Caki2 (cell line): ENCODE results near the gene B9D2. TPM values are rescaled to one million over a fixed set of nuclear protein-coding genes. Genes with fewer than 3 reads are reported as not detected.
"Not testable (repeated sequence)": the region's sequence is repeated elsewhere in the genome, so short reads cannot be mapped to it uniquely, and the experiment has no call there.

Source experiments
- DNase-seq: peaks from one replicate; pipeline ENCODE4 v3.0.0-alpha.2; 2015; ENCODE audit warnings: low read depth
- in situ Hi-C: cut with HindIII; loops from 2 replicates; pipeline ENCODE4 v1.10.0; 2016; ENCODE audit warnings: low sequenced_read_pairs, low pct_unique_long_range_greater_than_20kb, mixed read lengths
- total RNA-seq: library from RNA; depleted of rRNA; stranded (reverse); fragments of >200 nt; shearing (Covaris generic); gene quantifications from 2 replicates; pipeline ENCODE4 v1.2.3, GENCODE V29; 2014; ENCODE audit warnings: low replicate concordance

Gene B9D2
- total RNA-seq, 1 experiment from 2014 or later: 35.0 TPM

GRCh38 chr19:41397086-41398049, 33.4 kb upstream of the B9D2 start, which contains the start of the genes BCKDHA and EXOSC5:
TSS of gene BCKDHA (plus strand) at chr19:41397818. CDS start at chr19:41397828, 10 bp downstream.
TSS of gene EXOSC5 (minus strand) at chr19:41397359. CDS start at chr19:41397328, 31 bp downstream.
- DNase-seq: peak; percentile 100
- in situ Hi-C loops: no loop called here

GRCh38 chr19:41395355-41395754, 31.4 kb upstream of the B9D2 start:
- in situ Hi-C loops: no loop called here
- no peak for DNase-seq

- in situ Hi-C loops: no loop called here
- no peak for DNase-seq
These were observed 28.8 kb upstream of the B9D2 start for GRCh38 chr19:41392775-41393174.

GRCh38 chr19:41391618-41392017, 27.7 kb upstream of the B9D2 start:
- DNase-seq: no peak
- in situ Hi-C loops: no loop called here

- DNase-seq: no peak
- in situ Hi-C loops: no loop called here
These were observed 22.5 kb upstream of the B9D2 start for GRCh38 chr19:41386442-41386841.

- in situ Hi-C loops: no loop called here
- peak; percentile 50 for DNase-seq
These were observed 20.4 kb upstream of the B9D2 start for GRCh38 chr19:41384351-41384750.

GRCh38 chr19:41381536-41381935, 17.6 kb upstream of the B9D2 start:
- DNase-seq, in situ Hi-C loops: not testable (repeated sequence)

- in situ Hi-C loops: no loop called here
- DNase-seq: no peak
These were observed 14.2 kb upstream of the B9D2 start for GRCh38 chr19:41377977-41378709.

- no peak for DNase-seq
- in situ Hi-C loops: no loop called here
These were observed 13.0 kb upstream of the B9D2 start for GRCh38 chr19:41376998-41377365.

GRCh38 chr19:41376241-41376997, 12.5 kb upstream of the B9D2 start, which contains the start of gene TMEM91:
TSS of gene TMEM91 (plus strand) at chr19:41376533. CDS start at chr19:41378310, 1,777 bp downstream.
- in situ Hi-C loops: no loop called here
- no peak for DNase-seq

GRCh38 chr19:41373993-41374392, 10.0 kb upstream of the B9D2 start:
- DNase-seq: no peak

GRCh38 chr19:41372501-41372900, 8.6 kb upstream of the B9D2 start:
- DNase-seq: no peak
- in situ Hi-C loops: no loop called here

More at GRCh38 chr19:41373993-41374392, 10.0 kb upstream of the B9D2 start:
- in situ Hi-C loops: no loop called here

GRCh38 chr19:41371541-41371940, 7.6 kb upstream of the B9D2 start:
- in situ Hi-C loops: no loop called here
- DNase-seq: no peak

- in situ Hi-C loops, DNase-seq: not testable (repeated sequence)
These were observed 7.2 kb upstream of the B9D2 start for GRCh38 chr19:41371119-41371518.

- DNase-seq: no peak
- in situ Hi-C loops: no loop called here
These were observed 5.8 kb upstream of the B9D2 start for GRCh38 chr19:41369769-41370168.

GRCh38 chr19:41367848-41368301, 3.9 kb upstream of the B9D2 start:
- in situ Hi-C loops: no loop called here
- DNase-seq: peak; percentile 93

- no peak for DNase-seq
- in situ Hi-C loops: no loop called here
These were observed 2.1 kb upstream of the B9D2 start for GRCh38 chr19:41366089-41366488.
